ENCODE data around the gene RIPK1. TPM values are rescaled to one million over a fixed set of nuclear protein-coding genes. Genes with fewer than 3 reads are reported as not detected.

RIPK1 gene
- total RNA-seq, 4 donors from 2014 or later = 25.6 to 37.6 (median 32.2) TPM

GRCh38 chr6:3117912-3118352, 49.6 kb downstream of the RIPK1 start:
- no peaks in the 10 kb centered on the region for H3K27me3 ChIP-seq
- WGBS = 8% methylated on average over 8 of the region's 8 CpGs
- peaks cover 17% of the 10 kb centered on the region for H3K36me3 ChIP-seq
- peak overlapping the region; percentile 89 for H3K4me3 ChIP-seq
- peak overlapping the region; percentile 95 for H3K27ac ChIP-seq
- no peaks in the 10 kb centered on the region for H3K9me3 ChIP-seq
- DNase-seq (ENCODE audit: low spot score in 2 of 2) = no peak
- no peak for TF ChIP-seq CTCF (IDR thresholded peaks at IDR 0.05)
- no peak for TF ChIP-seq POLR2A (IDR thresholded peaks at IDR 0.05)
- no peak for TF ChIP-seq POLR2AphosphoS5 (IDR thresholded peaks at IDR 0.05)
- no peak for TF ChIP-seq EP300 (IDR thresholded peaks at IDR 0.05)
- peaks cover 21% of the 10 kb centered on the region for H3K4me1 ChIP-seq

GRCh38 chr6:3118353-3119039, 50.2 kb downstream of the RIPK1 start, which contains the start of gene BPHL:
BPHL (plus strand) TSS chr6:3118711; CDS start chr6:3118741, 30 bp downstream.
- H3K36me3 ChIP-seq = peaks cover 12% of the 10 kb centered on the region
- H3K4me3 ChIP-seq = peak within 1 kb of the TSS; percentile 89
- peak within 1 kb of the TSS; percentile 95 for H3K27ac ChIP-seq
- TF ChIP-seq EP300 (IDR thresholded peaks at IDR 0.05) (no peak), POLR2AphosphoS5 (IDR thresholded peaks at IDR 0.05) (peak in 2 of 3 donors; percentile 59 to 62), CTCF (IDR thresholded peaks at IDR 0.05) (no peak), POLR2A (IDR thresholded peaks at IDR 0.05) (peak in 1 of 2 donors; percentile 47)
- H3K27me3 ChIP-seq = no peaks in the 10 kb centered on the region
- WGBS = 0% methylated on average over 18 of the region's 89 CpGs
- H3K9me3 ChIP-seq = no peaks in the 10 kb centered on the region
- peak; percentile 99 for DNase-seq (ENCODE audit: low spot score in 2 of 2)
- H3K4me1 ChIP-seq = peaks cover 21% of the 10 kb centered on the region

GRCh38 chr6:3119040-3119723, 50.9 kb downstream of the RIPK1 start:
- H3K9me3 ChIP-seq = no peaks in the 10 kb centered on the region

GRCh38 chr6:3120765-3121089, 52.4 kb downstream of the RIPK1 start:
- no peaks in the 10 kb centered on the region for H3K36me3 ChIP-seq
- 83% methylated on average over 5 of the region's 5 CpGs for WGBS
- no peaks in the 10 kb centered on the region for H3K9me3 ChIP-seq
- TF ChIP-seq POLR2A (IDR thresholded peaks at IDR 0.05) (no peak), EP300 (IDR thresholded peaks at IDR 0.05) (no peak)
- no peak overlapping the region for H3K27ac ChIP-seq
- peaks cover 21% of the 10 kb centered on the region for H3K4me1 ChIP-seq
- no peak for DNase-seq (ENCODE audit: low spot score in 2 of 2)
- no peaks in the 10 kb centered on the region for H3K27me3 ChIP-seq
- no peak overlapping the region for H3K4me3 ChIP-seq

More at GRCh38 chr6:3119040-3119723, 50.9 kb downstream of the RIPK1 start:
- WGBS = 26% methylated on average over 17 of the region's 19 CpGs
- Histone ChIP-seq H3K36me3 (peaks cover 5% of the 10 kb centered on the region), H3K27ac (peak overlapping the region; percentile 95), H3K4me3 (peak overlapping the region; percentile 89), H3K27me3 (no peaks in the 10 kb centered on the region), H3K4me1 (peaks cover 21% of the 10 kb centered on the region)
- DNase-seq (ENCODE audit: low spot score in 2 of 2) = no peak
- TF ChIP-seq POLR2AphosphoS5 (IDR thresholded peaks at IDR 0.05) (no peak), EP300 (IDR thresholded peaks at IDR 0.05) (no peak), POLR2A (IDR thresholded peaks at IDR 0.05) (no peak), CTCF (IDR thresholded peaks at IDR 0.05) (no peak)

- H3K27me3 ChIP-seq = no peaks in the 10 kb centered on the region
- TF ChIP-seq EP300 (IDR thresholded peaks at IDR 0.05) (no peak), POLR2A (IDR thresholded peaks at IDR 0.05) (no peak), POLR2AphosphoS5 (IDR thresholded peaks at IDR 0.05) (no peak), CTCF (IDR thresholded peaks at IDR 0.05) (no peak)
- no peak overlapping the region for H3K27ac ChIP-seq
- DNase-seq (ENCODE audit: low spot score in 2 of 2) = no peak
- 89% methylated on average over 9 of the region's 9 CpGs for WGBS
- peaks cover 1% of the 10 kb centered on the region for H3K36me3 ChIP-seq
- H3K4me3 ChIP-seq = no peak overlapping the region
- H3K4me1 ChIP-seq = peaks cover 13% of the 10 kb centered on the region
- H3K9me3 ChIP-seq = no peaks in the 10 kb centered on the region
Measured at GRCh38 chr6:3122823-3123182, 54.5 kb downstream of the RIPK1 start.
